IMR-90 (cell line): ENCODE measurements around the gene DCDC1.

ENCODE experiments used
- CEBPB ChIP-seq: IDR thresholded peaks from 2 replicates; pipeline ENCODE4 v1.6.1; 2012; ENCODE audit warnings: low read depth, low read length, improper control_type of control experiment
- CTCF ChIP-seq: conservative IDR thresholded peaks from 2 replicates; pipeline ENCODE4 v1.5.1; 2012; ENCODE audit warnings: mild to moderate bottlenecking, low read depth, low read length, improper control_type of control experiment
- FOS ChIP-seq: fragments of 150-350 bp; IDR thresholded peaks from 2 replicates; pipeline ENCODE4 v1.6.1; 2016; ENCODE audit warnings: low read depth, low read length
- MAZ ChIP-seq: IDR thresholded peaks from 2 replicates; pipeline ENCODE4 v1.6.1; 2012; ENCODE audit warnings: low read depth, mild to moderate bottlenecking, low read length, improper control_type of control experiment, moderate library complexity, borderline replicate concordance
- MXI1 ChIP-seq: IDR thresholded peaks from 2 replicates; pipeline ENCODE4 v1.6.1; 2012; ENCODE audit warnings: low read depth, mild to moderate bottlenecking, low read length, moderate library complexity, borderline replicate concordance
- POLR2A ChIP-seq: IDR thresholded peaks from 2 replicates; pipeline ENCODE4 v1.6.1; 2012; ENCODE audit warnings: mild to moderate bottlenecking, low read depth, low read length
- RAD21 ChIP-seq: IDR thresholded peaks from 2 replicates; pipeline ENCODE4 v1.6.1; 2012; ENCODE audit warnings: low read length, improper control_type of control experiment
- SMC3 ChIP-seq: fragments of 150-350 bp; IDR thresholded peaks from 2 replicates; pipeline ENCODE4 v1.6.1; 2016; ENCODE audit warnings: low read depth, mild to moderate bottlenecking, antibody characterized with exemption, low read length, moderate library complexity

GRCh38 chr11:30879322-30880005, 490.1 kb downstream of the DCDC1 start:
- TF ChIP-seq POLR2A (no peak), CTCF (no peak), MXI1 (no peak), MAZ (no peak), RAD21 (no peak), SMC3 (no peak), FOS (no peak), CEBPB (no peak)
